Neural cell (in vitro differentiated cells): ENCODE results near the gene DIO2. TPM values are rescaled to one million over a fixed set of nuclear protein-coding genes. Genes with fewer than 3 reads are reported as not detected.

Experiments used
- H2AFZ ChIP-seq: fragments of 200-600, 300-800 bp; sonication (generic), shearing (Covaris generic); 2 replicates; pipeline ENCODE4 v1.6.0; 2014; ENCODE audit warnings: low read depth, mild to moderate bottlenecking, antibody characterized with exemption, low read length, moderate library complexity
- H3F3A ChIP-seq: fragments of 200-600 bp; shearing (Covaris generic); 2 replicates; pipeline ENCODE4 v1.6.1; 2016; ENCODE audit warnings: mild to moderate bottlenecking, moderate library complexity, mixed read lengths, antibody characterized with exemption, low read length; ENCODE audit not compliant: insufficient read depth, poor library complexity, severe bottlenecking
- H3K27ac ChIP-seq: fragments of 200-600, 300-800 bp; sonication (generic), shearing (Covaris generic); 2 replicates; pipeline ENCODE4 v1.5.1; 2014; ENCODE audit warnings: mild to moderate bottlenecking, low read length, moderate library complexity
- H3K27me3 ChIP-seq: fragments of 300-800, 200-600 bp; sonication (generic), shearing (Covaris generic); 2 replicates; pipeline ENCODE4 v1.6.0; 2014; ENCODE audit warnings: mild to moderate bottlenecking, low read depth, low read length, moderate library complexity; ENCODE audit not compliant: insufficient read depth
- H3K36me3 ChIP-seq: fragments of 300-800, 200-600 bp; sonication (generic), shearing (Covaris generic); 2 replicates; pipeline ENCODE4 v1.5.1; 2014; ENCODE audit warnings: mild to moderate bottlenecking, antibody characterized with exemption, low read length, moderate library complexity; ENCODE audit not compliant: insufficient read depth
- H3K4me2 ChIP-seq: fragments of 300-800, 200-600 bp; sonication (generic), shearing (Covaris generic); 2 replicates; pipeline ENCODE4 v1.6.0; 2014; ENCODE audit warnings: mild to moderate bottlenecking, low read length
- H3K4me3 ChIP-seq: fragments of 300-800, 200-600 bp; sonication (generic), shearing (Covaris generic); 2 replicates; pipeline ENCODE4 v1.5.1; 2014; ENCODE audit warnings: mild to moderate bottlenecking, low read length, moderate library complexity
- H3K79me2 ChIP-seq: fragments of 200-600 bp; shearing (Covaris generic); replicated peaks from 2 replicates; pipeline ENCODE4 v1.6.0; 2014; ENCODE audit warnings: mild to moderate bottlenecking, low read length, moderate library complexity; ENCODE audit not compliant: insufficient read depth
- H3K9ac ChIP-seq: fragments of 300-800, 200-600 bp; sonication (generic), shearing (Covaris generic); 2 replicates; pipeline ENCODE4 v1.6.1; 2016; ENCODE audit warnings: mild to moderate bottlenecking, low read length, mixed read lengths
- H3K9me2 ChIP-seq: fragments of 200-600 bp; shearing (Covaris generic); 2 replicates; pipeline ENCODE4 v1.6.1; 2016; ENCODE audit warnings: mild to moderate bottlenecking, low read length, mixed read lengths; ENCODE audit not compliant: insufficient read depth
- H3K9me3 ChIP-seq: fragments of 200-600, 300-800 bp; sonication (generic), shearing (Covaris generic); 2 replicates; pipeline ENCODE4 v1.6.1; 2016; ENCODE audit warnings: mild to moderate bottlenecking, mixed run types, low read length, moderate library complexity, mixed read lengths
- H4K20me1 ChIP-seq: fragments of 200-600 bp; shearing (Covaris generic); 2 replicates; pipeline ENCODE4 v1.6.1; 2016; ENCODE audit warnings: mild to moderate bottlenecking, mixed run types; ENCODE audit not compliant: insufficient read depth
- CTCF ChIP-seq: fragments of 450-650 bp; IDR thresholded peaks from 2 replicates; pipeline ENCODE4 v1.5.1; 2014; ENCODE audit warnings: antibody characterized with exemption, mild to moderate bottlenecking, moderate library complexity; ENCODE audit not compliant: poor library complexity, severe bottlenecking
- EP300 ChIP-seq: fragments of 450-650 bp; conservative IDR thresholded peaks from 2 replicates; pipeline ENCODE4 v1.6.1; 2014; ENCODE audit warnings: antibody characterized with exemption, mild to moderate bottlenecking, moderate library complexity; ENCODE audit not compliant: poor library complexity, severe bottlenecking
- MXI1 ChIP-seq: fragments of 450-650 bp; conservative IDR thresholded peaks from 2 replicates; pipeline ENCODE4 v1.6.1; 2014; ENCODE audit warnings: antibody characterized with exemption, mild to moderate bottlenecking; ENCODE audit not compliant: poor library complexity, severe bottlenecking
- POLR2AphosphoS5 ChIP-seq: IDR thresholded peaks from 2 replicates; pipeline ENCODE4 v1.6.1; 2012
- SMC3 ChIP-seq: fragments of 450-650 bp; conservative IDR thresholded peaks from 2 replicates; pipeline ENCODE4 v1.6.1; 2014; ENCODE audit warnings: antibody characterized with exemption, mild to moderate bottlenecking, moderate library complexity; ENCODE audit not compliant: poor library complexity
- TAF1 ChIP-seq: IDR thresholded peaks from 2 replicates; pipeline ENCODE4 v1.6.1; 2012; ENCODE audit warnings: low read depth
- polyA plus RNA-seq: library from polyadenylated mRNA; depleted of rRNA; stranded (reverse); fragments of >200 nt; gene quantifications from 2 replicates; pipeline ENCODE4 v1.2.3, GENCODE V29; 2014
- TF ChIP-seq, protein P1 (sequence below): IDR thresholded peaks from 2 replicates; pipeline ENCODE4 v1.6.1; 2012; ENCODE audit warnings: borderline replicate concordance

Gene DIO2
- polyA plus RNA-seq, 1 donor from 2014 or later, result 1.3 TPM

GRCh38 chr14:80239631-80240030, 28.3 kb upstream of the DIO2 start:
- no peaks in the 10 kb centered on the region for H3F3A ChIP-seq

GRCh38 chr14:80237143-80237542, 25.8 kb upstream of the DIO2 start:
- no peaks in the 10 kb centered on the region for H4K20me1 ChIP-seq
- H3F3A ChIP-seq, result no peaks in the 10 kb centered on the region
- H3K9me3 ChIP-seq, result no peaks in the 10 kb centered on the region
- H3K9ac ChIP-seq, result no peak overlapping the region
- no peaks in the 10 kb centered on the region for H3K36me3 ChIP-seq
- no peaks in the 10 kb centered on the region for H3K9me2 ChIP-seq
- H2AFZ ChIP-seq, result no peak overlapping the region
- H3K27me3 ChIP-seq, result no peaks in the 10 kb centered on the region
- TF ChIP-seq SMC3, result no peak
- TF ChIP-seq, protein P1, sequence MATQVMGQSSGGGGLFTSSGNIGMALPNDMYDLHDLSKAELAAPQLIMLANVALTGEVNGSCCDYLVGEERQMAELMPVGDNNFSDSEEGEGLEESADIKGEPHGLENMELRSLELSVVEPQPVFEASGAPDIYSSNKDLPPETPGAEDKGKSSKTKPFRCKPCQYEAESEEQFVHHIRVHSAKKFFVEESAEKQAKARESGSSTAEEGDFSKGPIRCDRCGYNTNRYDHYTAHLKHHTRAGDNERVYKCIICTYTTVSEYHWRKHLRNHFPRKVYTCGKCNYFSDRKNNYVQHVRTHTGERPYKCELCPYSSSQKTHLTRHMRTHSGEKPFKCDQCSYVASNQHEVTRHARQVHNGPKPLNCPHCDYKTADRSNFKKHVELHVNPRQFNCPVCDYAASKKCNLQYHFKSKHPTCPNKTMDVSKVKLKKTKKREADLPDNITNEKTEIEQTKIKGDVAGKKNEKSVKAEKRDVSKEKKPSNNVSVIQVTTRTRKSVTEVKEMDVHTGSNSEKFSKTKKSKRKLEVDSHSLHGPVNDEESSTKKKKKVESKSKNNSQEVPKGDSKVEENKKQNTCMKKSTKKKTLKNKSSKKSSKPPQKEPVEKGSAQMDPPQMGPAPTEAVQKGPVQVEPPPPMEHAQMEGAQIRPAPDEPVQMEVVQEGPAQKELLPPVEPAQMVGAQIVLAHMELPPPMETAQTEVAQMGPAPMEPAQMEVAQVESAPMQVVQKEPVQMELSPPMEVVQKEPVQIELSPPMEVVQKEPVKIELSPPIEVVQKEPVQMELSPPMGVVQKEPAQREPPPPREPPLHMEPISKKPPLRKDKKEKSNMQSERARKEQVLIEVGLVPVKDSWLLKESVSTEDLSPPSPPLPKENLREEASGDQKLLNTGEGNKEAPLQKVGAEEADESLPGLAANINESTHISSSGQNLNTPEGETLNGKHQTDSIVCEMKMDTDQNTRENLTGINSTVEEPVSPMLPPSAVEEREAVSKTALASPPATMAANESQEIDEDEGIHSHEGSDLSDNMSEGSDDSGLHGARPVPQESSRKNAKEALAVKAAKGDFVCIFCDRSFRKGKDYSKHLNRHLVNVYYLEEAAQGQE, result no peak
- no peak for TF ChIP-seq POLR2AphosphoS5
- H3K27ac ChIP-seq, result no peak overlapping the region
- no peaks in the 10 kb centered on the region for H3K79me2 ChIP-seq
- no peak overlapping the region for H3K4me2 ChIP-seq
- no peak overlapping the region for H3K4me3 ChIP-seq

More at GRCh38 chr14:80239631-80240030, 28.3 kb upstream of the DIO2 start:
- H3K79me2 ChIP-seq, result no peaks in the 10 kb centered on the region
- no peak overlapping the region for H3K4me3 ChIP-seq
- no peaks in the 10 kb centered on the region for H4K20me1 ChIP-seq
- no peak overlapping the region for H3K9ac ChIP-seq
- no peaks in the 10 kb centered on the region for H3K36me3 ChIP-seq
- no peak overlapping the region for H3K27ac ChIP-seq
- H3K4me2 ChIP-seq, result no peak overlapping the region
- TF ChIP-seq TAF1 (no peak), MXI1 (no peak), SMC3 (no peak), CTCF (no peak), EP300 (no peak)
- TF ChIP-seq, protein P1, result no peak
- H2AFZ ChIP-seq, result no peak overlapping the region
- no peaks in the 10 kb centered on the region for H3K27me3 ChIP-seq
- no peaks in the 10 kb centered on the region for H3K9me3 ChIP-seq
- H3K9me2 ChIP-seq, result no peaks in the 10 kb centered on the region
